ENCODE data around the gene AOPEP. TPM values are rescaled to one million over a fixed set of nuclear protein-coding genes. Genes with fewer than 3 reads are reported as not detected.

The AOPEP gene
- total and polyA plus RNA-seq, 2 of the 13 experiments (the other 11 are each of a cell fraction or from before 2014, with no cell fraction given), result 22.2 to 41.6 TPM

- TF ChIP-seq ZNF850 (CRISPR knock-in tag; conservative IDR thresholded peaks at IDR 0.05), result no peak
- TF ChIP-seq CEBPG (CRISPR knock-in tag; IDR thresholded peaks at IDR 0.05), result 0 out of 2 replicates have a peak, but pooled peaks have one; percentile 3
- no peak for TF ChIP-seq TFE3 (CRISPR knock-in tag; IDR thresholded peaks at IDR 0.05)
- no peak for TF ChIP-seq ETS1 (CRISPR knock-in tag; IDR thresholded peaks at IDR 0.05)
- TF ChIP-seq SMARCE1 (IDR thresholded peaks at IDR 0.05; ENCODE audit: borderline replicate concordance), result no peak
- TF ChIP-seq TOE1 (CRISPR knock-in tag; IDR thresholded peaks at IDR 0.05), result no peak
- TF ChIP-seq AHR (CRISPR knock-in tag; IDR thresholded peaks at IDR 0.05), result no peak
- TF ChIP-seq KLF12 (CRISPR knock-in tag; IDR thresholded peaks at IDR 0.05; ENCODE audit: borderline replicate concordance), result no peak
- TF ChIP-seq, protein P1, sequence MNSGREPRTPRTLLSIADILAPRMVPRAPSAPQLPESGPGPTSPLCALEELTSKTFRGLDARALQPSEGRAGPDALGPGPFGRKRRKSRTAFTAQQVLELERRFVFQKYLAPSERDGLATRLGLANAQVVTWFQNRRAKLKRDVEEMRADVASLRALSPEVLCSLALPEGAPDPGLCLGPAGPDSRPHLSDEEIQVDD (CRISPR knock-in tag; IDR thresholded peaks at IDR 0.05; ENCODE audit: borderline replicate concordance), result no peak
- TF ChIP-seq HNF4A (CRISPR knock-in tag; IDR thresholded peaks at IDR 0.05), result no peak
- TF ChIP-seq ZNF251 (CRISPR knock-in tag; IDR thresholded peaks at IDR 0.05), result no peak
- no peak for TF ChIP-seq ZNF567 (CRISPR knock-in tag; IDR thresholded peaks at IDR 0.05; ENCODE audit: borderline replicate concordance)
- TF ChIP-seq DRAP1 (CRISPR knock-in tag; IDR thresholded peaks at IDR 0.05), result no peak
- TF ChIP-seq SP2 (CRISPR knock-in tag; IDR thresholded peaks at IDR 0.05), result no peak
- TF ChIP-seq EP300 (IDR thresholded peaks at IDR 0.05; ENCODE audit: low read depth in 2 of 2, low read length in 2 of 2), result 0 out of 4 replicates have a peak, but pooled peaks of 1 of the 2 experiments have one; percentile 12
- TF ChIP-seq EP300 (CRISPR knock-in tag; IDR thresholded peaks at IDR 0.05; ENCODE audit: borderline replicate concordance), result no peak
- TF ChIP-seq HMG20A (CRISPR knock-in tag; IDR thresholded peaks at IDR 0.05; ENCODE audit: borderline replicate concordance), result 0 out of 2 replicates have a peak, but pooled peaks have one; percentile 25
- TF ChIP-seq ZNF3 (CRISPR knock-in tag; IDR thresholded peaks at IDR 0.05), result no peak
- TF ChIP-seq, protein P2, sequence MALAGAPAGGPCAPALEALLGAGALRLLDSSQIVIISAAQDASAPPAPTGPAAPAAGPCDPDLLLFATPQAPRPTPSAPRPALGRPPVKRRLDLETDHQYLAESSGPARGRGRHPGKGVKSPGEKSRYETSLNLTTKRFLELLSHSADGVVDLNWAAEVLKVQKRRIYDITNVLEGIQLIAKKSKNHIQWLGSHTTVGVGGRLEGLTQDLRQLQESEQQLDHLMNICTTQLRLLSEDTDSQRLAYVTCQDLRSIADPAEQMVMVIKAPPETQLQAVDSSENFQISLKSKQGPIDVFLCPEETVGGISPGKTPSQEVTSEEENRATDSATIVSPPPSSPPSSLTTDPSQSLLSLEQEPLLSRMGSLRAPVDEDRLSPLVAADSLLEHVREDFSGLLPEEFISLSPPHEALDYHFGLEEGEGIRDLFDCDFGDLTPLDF (CRISPR knock-in tag; IDR thresholded peaks at IDR 0.05), result no peak
- no peak for TF ChIP-seq SMYD3 (CRISPR knock-in tag; IDR thresholded peaks at IDR 0.05)
- no peak for TF ChIP-seq NR2F6 (IDR thresholded peaks at IDR 0.05)
- no peak for TF ChIP-seq NR2F6 (CRISPR knock-in tag; IDR thresholded peaks at IDR 0.05)
- TF ChIP-seq, protein P3, sequence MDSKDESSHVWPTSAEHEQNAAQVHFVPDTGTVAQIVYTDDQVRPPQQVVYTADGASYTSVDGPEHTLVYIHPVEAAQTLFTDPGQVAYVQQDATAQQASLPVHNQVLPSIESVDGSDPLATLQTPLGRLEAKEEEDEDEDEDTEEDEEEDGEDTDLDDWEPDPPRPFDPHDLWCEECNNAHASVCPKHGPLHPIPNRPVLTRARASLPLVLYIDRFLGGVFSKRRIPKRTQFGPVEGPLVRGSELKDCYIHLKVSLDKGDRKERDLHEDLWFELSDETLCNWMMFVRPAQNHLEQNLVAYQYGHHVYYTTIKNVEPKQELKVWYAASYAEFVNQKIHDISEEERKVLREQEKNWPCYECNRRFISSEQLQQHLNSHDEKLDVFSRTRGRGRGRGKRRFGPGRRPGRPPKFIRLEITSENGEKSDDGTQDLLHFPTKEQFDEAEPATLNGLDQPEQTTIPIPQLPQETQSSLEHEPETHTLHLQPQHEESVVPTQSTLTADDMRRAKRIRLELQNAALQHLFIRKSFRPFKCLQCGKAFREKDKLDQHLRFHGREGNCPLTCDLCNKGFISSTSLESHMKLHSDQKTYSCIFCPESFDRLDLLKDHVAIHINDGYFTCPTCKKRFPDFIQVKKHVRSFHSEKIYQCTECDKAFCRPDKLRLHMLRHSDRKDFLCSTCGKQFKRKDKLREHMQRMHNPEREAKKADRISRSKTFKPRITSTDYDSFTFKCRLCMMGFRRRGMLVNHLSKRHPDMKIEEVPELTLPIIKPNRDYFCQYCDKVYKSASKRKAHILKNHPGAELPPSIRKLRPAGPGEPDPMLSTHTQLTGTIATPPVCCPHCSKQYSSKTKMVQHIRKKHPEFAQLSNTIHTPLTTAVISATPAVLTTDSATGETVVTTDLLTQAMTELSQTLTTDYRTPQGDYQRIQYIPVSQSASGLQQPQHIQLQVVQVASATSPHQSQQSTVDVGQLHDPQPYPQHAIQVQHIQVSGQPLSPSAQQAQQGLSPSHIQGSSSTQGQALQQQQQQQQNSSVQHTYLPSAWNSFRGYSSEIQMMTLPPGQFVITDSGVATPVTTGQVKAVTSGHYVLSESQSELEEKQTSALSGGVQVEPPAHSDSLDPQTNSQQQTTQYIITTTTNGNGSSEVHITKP (CRISPR knock-in tag; IDR thresholded peaks at IDR 0.05; ENCODE audit: low read depth), result no peak
Measured at GRCh38 chr9:94900222-94901018, 173.9 kb downstream of the AOPEP start (continued).
